Measurements from ENCODE around the gene CPA1.

DNA sequence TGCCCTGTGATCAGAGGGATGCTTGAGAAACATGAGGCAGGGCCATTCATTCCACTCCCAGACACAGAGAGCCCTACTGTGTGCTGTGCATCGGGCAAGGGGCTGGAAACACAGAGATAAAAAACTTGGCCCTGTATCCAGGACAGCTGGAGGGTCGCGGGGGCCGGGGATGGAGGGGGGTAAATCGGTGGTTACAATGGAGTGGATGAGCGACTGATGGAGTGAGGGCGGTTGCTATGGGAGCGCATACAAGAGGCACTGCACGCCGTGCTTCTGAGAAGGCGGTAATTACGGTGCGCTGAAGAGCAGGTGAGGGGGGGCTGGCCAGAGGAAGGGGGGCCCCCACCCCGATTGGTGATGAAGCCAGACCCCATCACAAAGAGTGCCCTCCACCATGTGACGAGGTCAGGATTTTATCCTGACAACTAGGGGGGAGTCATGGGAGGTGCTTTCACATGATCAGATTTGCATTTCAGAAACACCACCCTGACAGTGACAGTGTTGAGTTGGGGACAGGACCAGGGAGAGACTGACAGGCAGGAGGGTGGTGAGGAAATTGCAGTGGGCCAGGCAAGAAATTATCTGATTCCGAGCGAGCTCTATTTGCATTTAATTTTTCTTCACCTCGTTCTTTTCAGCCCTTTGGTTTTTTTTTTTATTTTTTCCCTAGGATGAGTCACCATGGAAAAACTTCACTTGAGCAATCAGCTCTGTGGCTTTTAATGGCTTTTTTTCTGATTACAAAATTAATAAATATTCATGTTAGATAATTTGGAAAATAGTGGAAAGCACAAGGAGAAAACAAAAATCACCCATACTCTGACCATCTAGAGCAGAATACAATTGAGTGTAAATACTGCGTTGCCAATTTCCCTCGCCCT is 27.9 kb upstream of the CPA1 start:
- TF ChIP-seq CDX4 (CRISPR knock-in tag; IDR thresholded peaks at IDR 0.05; ENCODE audit: borderline replicate concordance) (no peak), CBFB (CRISPR knock-in tag; IDR thresholded peaks at IDR 0.05; ENCODE audit: low read depth) (no peak), E2F4 (CRISPR knock-in tag; IDR thresholded peaks at IDR 0.05; ENCODE audit: borderline replicate concordance, low read depth) (no peak), CREB1 (CRISPR knock-in tag; IDR thresholded peaks at IDR 0.05) (no peak)
- TF ChIP-seq, protein P1, sequence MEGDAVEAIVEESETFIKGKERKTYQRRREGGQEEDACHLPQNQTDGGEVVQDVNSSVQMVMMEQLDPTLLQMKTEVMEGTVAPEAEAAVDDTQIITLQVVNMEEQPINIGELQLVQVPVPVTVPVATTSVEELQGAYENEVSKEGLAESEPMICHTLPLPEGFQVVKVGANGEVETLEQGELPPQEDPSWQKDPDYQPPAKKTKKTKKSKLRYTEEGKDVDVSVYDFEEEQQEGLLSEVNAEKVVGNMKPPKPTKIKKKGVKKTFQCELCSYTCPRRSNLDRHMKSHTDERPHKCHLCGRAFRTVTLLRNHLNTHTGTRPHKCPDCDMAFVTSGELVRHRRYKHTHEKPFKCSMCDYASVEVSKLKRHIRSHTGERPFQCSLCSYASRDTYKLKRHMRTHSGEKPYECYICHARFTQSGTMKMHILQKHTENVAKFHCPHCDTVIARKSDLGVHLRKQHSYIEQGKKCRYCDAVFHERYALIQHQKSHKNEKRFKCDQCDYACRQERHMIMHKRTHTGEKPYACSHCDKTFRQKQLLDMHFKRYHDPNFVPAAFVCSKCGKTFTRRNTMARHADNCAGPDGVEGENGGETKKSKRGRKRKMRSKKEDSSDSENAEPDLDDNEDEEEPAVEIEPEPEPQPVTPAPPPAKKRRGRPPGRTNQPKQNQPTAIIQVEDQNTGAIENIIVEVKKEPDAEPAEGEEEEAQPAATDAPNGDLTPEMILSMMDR (IDR thresholded peaks at IDR 0.05) = no peak

Measured in WTC11 (cell line).